HT-29 (cell line): Measurements from ENCODE around the gene MEGF11. TPM values are rescaled to one million over a fixed set of nuclear protein-coding genes. Genes with fewer than 3 reads are reported as not detected.

ENCODE experiments used
- DNase-seq: peaks from one replicate; pipeline ENCODE4 v3.0.0-alpha.2; 2015; ENCODE audit warnings: low spot score
- total RNA-seq: library from RNA; depleted of rRNA; stranded (reverse); fragments of >200 nt; shearing (Covaris generic); gene quantifications from 2 replicates; pipeline ENCODE4 v1.2.3, GENCODE V29; 2014

The MEGF11 gene
- total RNA-seq, 1 experiment from 2014 or later = 0.51 TPM

DNA sequence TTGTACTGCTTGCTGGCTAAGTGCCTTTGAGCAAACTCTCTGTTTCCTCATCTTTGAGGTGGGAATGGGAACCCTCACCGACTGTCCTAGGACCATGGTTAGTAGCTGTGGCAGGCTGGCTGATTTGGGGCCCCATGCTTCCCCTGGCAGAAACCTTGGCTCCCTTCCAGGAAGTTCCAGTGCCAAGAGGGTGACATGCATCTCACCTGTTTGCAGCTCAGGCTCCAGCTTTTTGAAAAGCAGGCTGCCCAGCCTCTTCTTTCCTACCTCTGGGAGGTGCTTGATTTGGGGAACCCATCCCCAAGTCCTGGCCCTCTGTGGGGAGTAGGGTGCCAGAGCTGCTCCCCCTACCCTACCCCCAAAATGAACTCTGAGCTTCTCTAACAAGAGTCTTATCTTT, 333.4 kb downstream of the MEGF11 start:
- DNase-seq = no peak

DNA sequence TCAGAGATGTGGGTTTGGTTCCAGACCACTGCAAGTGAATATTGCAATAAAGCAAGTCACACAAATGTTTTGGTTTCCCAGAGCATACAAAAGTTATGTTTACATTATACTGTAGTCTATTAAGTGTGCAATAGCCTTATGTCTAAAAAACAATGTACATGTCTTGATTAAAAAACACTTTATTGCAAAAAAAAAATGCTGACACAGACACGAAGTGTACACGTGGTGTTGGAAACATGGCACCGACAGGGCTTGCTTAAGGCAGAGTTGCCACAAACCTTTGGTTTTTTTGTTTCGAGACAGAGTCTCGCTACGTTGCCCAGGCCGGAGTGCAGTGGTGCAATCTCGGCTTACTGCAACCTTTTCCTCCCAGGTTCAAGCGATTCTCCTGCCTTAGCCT, 334.2 kb downstream of the MEGF11 start:
- no peak for DNase-seq

DNA sequence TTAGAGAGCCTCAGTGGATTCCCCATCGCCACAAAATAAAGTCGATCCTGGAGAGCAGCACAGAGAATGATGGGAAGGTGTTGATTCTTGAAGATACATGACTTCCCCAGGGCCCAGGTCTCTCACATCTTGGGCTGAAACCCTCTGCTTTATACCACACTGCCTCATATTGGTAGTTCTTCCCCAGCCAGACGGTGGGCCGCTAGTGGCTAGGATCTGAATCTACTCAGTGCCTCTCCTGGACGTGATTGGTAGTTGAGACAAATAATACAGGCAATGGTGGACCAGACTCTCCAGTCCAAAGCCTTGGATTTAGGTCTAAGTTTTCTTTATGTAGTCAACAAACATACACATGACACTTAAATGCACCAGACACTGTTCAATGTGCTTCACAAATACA, 334.6 kb downstream of the MEGF11 start:
- DNase-seq = no peak

DNA sequence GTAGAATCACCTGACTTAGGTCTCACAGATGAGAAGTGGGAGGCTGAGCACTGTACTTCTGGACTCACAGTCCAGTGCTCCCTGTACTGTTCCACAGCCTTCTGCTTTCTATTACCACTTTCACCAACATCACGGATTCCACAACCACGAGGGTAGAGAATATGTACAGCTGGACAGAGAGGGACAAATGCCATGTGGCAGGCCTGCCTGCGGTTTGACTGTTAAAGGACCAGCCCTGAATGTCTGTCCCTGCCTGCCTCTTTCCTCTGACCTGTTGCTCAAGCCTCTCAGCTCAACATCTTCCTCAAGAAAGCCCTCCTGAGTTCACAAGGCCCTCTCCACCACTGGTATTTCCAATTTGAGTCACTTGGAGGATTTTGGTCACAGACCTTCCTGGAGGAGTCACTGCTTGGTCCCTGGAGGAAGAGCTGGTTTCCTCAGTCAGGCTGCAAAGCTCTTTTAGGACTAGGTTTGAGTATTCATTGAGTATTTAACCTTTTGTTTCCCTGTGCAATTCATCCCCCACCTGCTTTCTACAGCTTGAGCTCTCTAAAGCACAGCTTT, 335.1 kb downstream of the MEGF11 start:
- no peak for DNase-seq

DNA sequence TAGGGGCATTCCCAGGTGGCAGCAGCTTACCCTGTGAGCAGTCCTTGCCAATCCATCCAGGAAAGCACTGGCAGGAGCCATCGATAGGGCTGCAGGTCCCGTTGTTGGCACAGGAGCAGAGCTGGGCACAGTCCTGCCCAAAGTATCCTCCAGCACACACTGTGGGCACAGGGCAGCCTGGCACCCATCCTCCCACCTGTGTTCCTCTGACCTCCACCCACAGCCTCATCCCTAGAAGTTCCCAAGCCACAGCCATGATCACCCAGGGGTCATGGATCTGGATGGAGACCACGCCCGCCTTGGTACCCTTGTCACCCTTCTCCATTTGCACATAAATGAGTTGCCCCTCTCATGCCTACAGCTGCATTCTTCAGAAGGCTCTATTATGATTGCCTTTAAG, 335.6 kb downstream of the MEGF11 start:
- DNase-seq = no peak

DNA sequence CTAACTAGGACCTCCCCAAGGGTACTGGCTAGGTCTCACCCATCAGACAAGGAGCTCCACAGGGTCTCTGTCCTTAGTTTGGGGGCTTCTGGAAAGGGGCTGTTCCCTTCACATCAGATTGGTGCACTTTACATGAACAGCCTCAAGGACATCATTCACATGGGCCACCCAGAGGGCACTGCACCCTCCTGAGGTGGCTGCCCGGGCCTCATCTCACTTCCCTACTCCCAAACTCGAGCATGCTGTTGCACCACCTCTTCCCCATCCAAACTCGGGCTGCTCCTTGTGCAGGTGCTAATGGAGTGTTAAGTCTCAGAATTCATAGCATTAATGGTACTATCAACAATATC, 336.2 kb downstream of the MEGF11 start:
- no peak for DNase-seq

DNA sequence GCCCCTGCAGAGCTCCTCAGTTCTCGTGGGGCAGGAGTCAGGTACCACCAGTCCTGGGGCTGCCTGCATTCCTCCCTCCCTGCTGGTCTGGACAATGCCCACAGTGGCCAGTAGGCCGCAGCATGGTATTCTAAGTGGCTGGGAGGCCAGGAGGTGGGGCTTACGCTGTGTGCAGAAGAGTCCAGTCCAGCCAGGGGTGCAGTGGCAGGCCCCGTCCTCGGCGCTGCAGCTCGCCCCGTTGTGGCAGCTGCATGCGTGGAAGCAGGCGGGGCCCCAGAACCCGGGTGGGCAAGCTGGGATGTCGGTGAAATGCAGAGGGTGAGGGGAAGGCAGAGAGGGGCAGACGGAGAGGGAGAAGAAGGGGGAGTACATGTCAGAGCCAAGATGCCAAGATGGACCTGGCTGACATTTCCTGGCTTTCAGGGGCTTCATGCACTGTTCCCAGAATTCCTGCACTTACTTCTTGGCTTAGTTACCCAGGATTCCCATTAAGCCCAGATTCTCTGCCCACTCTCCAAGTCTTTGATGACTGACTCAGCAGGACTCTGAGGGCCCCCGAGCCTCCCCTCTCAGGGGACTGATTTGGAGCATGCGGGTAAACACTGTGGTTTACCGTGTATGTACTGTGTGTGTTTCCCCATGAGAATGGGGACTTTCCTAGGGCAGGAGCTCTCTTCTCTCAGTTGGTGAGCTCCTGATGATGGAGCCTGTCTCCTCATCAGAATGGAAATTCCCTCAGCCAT, 336.7 kb downstream of the MEGF11 start:
- peak; percentile 80 for DNase-seq

DNA sequence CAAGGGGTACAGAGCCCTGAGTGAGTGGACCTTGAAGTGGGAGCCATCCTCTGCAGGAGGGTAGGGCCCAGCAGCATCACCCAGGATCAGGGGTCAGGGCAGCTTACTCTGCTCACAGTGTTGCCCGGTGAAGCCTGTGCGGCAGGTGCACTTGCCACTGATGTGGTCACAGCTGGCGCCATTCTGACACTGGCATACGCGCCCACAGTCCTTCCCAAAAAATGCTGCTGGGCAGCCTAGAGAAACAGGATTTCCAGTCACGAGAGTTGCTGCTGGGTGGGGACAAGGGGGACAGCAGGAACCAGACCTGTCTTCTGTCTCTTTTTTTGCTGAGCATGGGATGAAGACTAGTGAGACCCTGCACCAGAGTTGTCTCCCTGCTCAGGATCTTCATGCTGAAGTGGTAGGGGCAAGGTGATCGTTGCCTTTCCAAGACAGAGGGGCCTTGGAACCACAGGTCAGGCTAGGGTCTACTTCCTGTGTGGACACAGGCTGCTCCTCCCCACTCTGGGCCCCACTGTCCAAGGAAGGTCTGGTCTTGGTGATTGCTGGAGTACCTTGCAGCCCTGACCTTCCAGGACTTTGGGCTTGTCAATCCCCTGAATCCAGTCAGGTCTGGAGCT, 337.4 kb downstream of the MEGF11 start:
- no peak for DNase-seq

DNA sequence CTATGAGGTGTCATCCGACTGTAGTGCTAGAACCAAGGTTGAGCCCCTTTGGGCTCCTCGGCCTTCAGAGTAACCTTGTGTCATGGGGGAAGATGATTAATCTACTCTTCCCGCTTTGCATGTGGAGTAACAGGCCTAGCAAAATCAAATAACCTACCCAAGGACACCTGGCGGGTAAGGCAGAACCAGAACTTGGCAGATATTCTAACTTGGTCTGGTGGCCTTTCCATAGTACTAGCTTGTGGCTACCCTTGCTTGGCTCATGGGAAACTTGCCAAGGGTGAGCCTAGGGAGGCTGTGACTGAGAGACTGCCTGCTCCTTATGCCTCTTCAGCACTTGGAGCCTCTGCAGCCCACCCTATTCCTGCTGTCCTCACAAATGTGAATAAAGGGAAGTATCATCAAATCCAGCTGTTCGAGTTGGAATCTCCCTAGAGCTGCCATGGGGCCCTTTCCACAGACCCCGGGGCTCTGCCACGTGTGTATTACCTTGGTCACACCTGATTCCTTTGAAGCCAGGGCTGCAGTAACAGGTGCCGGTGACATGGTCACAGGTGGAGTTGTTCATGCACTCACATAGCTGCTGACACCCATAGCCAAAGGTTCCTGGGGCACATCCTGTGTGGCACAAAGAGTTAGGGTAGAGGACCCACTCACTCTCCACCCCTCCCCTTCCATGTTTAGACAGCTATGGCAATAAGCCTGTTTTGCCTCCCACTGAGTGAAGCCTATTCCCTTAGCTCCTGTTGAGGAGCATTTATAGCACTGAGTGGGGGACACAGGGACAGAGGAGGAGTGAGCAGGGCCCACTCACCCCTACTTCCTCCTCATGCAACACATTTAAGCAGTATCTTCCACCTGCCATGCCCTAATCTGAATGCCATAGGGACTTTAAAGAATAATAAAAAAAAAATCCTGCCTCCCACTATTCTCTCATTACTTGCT, 338.3 kb downstream of the MEGF11 start:
- no peak for DNase-seq

DNA sequence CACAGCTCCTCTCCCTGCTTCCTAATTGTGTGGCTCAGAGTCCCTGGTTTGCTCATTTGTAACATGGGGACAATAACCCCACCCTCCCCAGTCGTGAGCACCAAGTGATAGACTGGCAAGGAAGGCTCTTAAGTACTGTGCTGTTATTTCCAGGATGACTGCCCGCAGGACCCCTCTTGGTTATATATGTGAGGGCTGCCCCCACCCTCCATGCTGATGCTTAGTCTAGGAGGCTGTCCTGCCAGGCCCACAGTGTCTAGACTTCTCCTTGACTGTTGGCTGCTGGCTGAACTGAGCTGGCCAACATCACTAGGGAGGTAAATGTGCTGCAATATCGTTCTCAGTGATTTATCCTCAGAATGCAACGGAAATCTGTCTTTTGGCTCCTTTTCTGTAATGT, 339.2 kb downstream of the MEGF11 start:
- no peak for DNase-seq

DNA sequence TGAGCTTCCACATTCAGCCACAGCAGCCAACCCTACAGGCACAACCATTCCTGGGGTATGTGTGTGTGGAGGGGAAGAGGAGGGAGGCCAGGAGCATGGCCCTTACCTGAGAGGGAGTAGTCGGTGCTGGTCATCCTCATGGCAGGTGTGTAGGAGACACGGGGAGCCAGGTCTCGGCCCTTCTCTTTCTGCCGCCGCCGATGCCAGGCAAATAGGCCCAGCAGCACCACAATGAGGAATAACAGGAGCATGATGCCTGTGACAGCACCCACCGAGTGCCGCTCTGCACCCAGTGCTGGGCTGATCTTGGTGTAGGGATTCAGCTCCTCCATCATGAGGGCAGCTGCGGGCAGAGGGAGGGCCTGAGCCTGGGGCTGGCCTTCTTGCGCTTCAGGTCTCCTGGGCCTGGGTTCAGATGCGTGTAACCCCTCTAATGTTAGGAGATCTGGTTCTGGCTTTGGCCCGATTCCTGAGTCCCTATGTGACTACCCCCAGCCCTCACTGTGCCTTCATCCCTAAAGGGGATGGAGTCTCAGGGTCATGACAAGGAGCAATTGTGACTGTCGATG, 339.8 kb downstream of the MEGF11 start:
- no peak for DNase-seq

DNA sequence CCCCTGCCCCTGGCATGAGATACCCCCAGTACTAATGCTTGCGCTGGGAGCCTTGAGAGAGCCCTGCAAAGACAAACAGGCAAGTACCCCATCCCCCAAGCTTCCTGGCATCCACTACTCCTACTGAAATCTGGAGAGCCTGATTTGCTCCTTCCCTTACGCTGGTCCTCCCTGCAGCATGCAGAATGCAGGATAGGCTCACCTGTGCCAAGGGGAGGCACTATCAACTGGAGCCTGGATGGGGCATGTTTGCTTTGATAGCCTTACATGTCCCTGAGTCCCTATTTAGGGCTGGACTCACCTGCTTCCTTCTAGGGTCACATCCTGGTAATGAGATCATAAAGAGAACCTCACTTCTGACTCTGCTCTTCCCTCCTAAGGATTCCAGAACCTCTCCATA, 341.3 kb downstream of the MEGF11 start:
- no peak for DNase-seq

DNA sequence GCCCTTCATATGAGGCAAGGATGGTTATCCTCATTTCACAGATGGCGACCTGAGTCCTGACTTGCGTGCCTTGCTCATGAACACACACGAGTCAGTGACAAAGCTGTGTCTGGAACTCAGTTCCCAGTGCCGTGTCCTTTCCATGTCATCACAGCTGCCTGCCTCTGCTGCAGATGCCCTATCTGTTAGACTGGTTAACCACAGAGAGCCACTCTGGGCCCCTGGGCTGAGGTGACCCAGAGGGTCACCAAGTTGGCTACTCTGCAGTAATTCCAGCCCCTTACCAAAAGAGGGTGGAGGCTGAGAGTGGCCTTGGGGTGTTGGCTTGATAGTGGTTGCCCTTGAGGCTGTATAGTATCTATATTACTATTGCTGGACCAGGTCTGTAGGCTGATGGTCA, 343.2 kb downstream of the MEGF11 start:
- no peak for DNase-seq

DNA sequence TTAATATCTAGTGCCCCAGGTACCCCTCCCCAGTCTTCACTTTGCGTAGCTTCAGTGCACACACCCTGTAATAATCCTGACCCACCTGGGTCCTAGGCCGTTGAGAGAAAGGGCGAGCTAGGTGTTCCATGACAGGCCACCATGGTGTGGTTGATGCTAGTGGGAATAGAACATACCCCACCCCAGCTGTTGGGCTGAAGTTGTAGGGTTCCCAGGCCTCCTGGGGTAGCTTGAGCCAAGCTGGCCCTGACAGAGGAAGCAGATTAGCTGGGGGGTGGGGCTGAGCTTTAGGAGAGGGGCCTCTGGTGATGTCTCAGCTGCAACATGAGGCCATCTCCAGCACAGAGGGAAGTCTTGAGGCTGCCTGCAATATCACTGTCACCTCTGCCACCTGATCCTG, 343.7 kb downstream of the MEGF11 start:
- no peak for DNase-seq

DNA sequence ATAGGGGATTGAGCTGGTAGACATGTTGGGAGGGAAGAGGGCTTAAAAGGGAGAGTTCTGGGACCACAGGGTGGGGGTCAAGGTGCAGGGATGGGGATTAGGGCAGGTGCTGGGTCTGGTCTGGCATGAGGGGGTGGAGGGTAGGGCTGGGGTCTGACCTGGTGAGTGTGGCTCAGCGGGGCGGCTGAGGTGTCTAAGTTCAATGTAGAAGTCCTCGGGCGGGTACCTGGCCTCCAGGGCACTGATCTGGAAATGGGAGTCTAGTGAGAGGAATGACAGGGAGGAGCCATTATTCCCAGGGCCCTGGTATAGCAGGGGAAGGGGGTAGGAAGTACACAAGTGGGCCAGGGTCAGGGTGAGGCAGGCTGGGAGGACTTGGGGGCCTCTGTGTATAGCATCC, 344.7 kb downstream of the MEGF11 start:
- no peak for DNase-seq

DNA sequence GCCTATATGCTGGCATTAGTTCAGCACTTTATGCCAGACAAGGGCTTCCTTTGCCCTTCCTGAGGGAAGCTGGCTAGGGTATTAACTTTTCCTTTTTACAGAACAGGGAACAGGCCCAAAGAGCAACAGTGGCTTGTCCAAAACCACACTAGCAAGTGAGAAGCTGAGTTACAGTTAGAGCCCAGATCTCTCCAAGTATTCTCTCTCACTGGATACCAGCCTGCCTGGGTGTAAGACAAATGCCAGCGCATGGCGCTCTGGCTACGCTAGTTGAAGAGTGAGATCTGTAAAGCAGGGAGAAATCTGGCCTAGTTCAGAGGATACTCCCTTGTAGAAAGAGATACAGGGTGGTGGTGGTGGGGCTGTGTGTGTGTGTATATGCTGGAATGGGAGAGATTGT, 345.9 kb downstream of the MEGF11 start:
- no peak for DNase-seq

DNA sequence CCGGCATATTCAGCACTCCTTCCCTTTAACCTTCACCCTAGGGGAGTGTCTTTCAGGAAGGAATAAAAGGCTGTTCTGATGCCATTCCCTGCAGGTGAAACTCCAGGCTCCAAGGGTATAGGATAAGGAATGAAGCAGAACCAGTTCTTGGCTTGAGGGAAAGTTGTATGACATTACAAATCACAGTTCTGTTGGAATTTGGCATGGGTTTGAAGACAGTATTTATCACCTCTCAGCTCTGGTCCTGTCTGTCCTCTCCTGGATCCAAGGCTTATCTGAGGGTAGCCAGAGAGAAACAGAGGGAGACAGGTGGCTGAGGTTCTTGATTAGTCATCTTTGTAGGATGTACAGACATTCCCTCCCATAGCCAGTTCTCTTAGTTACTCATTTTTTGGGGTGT, 347.2 kb downstream of the MEGF11 start:
- DNase-seq = peak; percentile 73

DNA sequence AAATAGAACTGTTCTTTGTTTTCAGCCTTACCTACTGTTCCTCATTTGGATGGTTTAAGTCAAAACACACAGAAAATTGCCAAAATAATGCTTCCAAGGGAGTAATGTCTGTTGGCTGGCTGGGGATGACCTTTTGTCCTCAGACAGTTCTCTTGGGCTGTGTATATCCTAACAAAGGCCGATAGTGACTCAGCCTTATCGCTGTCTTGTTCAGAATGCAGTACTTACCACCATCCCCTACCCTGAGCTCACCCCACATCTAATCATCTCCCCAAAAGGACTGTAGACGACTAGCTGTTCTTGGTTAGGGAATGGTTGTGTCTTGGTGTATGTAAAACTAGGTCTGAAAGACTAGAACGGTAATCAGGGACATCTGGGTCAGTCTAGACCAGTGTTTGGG, 349.2 kb downstream of the MEGF11 start:
- DNase-seq = no peak

DNA sequence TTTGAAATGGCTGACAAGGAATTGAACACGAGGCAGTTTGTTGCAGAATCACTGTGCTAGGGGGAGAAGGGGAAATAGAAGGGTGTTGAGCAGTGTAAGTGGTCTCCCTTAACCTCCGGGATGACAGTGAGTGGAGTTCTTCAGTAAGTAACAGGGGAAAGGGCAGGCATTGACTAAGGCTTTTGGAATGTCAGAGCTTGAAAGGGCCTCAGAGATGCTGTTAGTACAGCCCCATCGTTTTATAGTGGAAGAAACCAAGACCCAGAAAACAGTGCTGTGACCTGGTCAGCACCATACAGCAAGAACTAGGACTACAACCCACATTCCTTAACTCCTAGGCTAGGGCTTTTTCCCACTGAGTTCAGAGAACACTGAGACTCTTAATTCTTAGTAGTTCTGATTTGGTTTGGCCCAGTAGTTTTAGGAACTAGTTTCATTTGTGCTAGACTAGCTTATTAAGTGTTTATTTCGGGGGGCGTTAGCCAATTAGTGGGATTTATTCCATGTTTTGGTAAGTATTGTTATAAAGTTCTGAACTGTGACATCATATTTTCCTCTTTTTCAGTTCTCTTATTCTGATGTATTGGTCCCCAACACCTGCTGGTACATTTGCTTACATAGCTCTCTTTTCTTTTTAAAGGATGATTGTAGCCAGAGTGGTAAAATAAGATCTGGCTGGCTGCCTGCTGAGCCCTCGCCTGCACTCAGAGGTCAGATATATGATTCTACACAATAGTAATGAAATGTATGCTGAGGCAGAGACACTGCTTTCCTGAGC, 350.1 kb downstream of the MEGF11 start:
- DNase-seq = peak; percentile 50

DNA sequence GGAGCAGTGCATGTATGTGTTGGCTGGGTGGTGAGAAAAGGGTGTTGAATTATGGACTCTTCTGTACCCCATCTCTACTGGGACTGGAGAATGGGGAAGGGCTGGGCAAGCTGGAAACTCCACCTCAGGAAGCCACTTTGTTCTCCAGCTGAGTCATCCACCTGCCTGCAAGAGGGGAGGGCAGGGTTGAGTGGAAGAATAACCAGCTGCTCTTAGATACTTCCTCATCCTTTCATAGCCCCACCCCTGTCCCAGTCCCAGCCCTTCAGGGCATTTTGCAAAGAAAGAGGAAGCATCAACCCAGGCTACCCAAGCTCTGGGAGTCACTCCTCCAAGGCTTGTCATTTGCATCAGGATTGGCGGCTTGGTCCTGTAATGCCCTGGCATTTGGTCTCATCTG, 351.2 kb downstream of the MEGF11 start:
- peak; percentile 96 for DNase-seq

DNA sequence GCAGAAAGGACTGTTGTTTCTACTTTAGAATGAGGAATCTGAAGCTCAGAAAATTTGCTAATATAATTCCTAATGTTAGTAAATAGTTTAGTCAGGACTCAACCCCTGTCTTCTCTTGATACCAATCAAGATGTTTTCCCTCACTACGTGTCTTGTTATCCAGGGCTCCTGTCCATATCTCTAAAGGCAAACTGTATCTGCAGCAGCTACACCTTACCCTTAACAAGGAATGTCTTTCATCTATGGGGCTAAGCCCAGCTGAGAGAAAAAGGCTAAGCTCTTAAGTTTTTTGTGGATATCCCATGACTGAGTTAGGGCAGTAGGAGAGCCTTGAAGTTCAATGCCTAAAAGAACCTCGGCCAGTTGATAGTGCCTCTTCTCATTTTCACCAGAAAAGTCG, 351.7 kb downstream of the MEGF11 start:
- peak; percentile 77 for DNase-seq
